Activated CD4-positive, CD25-positive, alpha-beta regulatory T cell treated with anti-CD3 and anti-CD28 coated beads, Interleukin-2, amount 50 U/mL, for 16 hours (primary cell): ENCODE results near the gene TEAD3.
"Not testable (repeated sequence)": the region's sequence is repeated elsewhere in the genome, so short reads cannot be mapped to it uniquely, and the experiment has no call there.

Source experiments
- DNase-seq: peaks from one replicate; pipeline ENCODE4 v3.0.0-alpha.2; 2020; ENCODE audit warnings: low read depth, low spot score

TEAD3 gene

GRCh38 chr6:35451354-35452182 lies 45.3 kb downstream of the TEAD3 start:
- DNase-seq, result no peak

DNA sequence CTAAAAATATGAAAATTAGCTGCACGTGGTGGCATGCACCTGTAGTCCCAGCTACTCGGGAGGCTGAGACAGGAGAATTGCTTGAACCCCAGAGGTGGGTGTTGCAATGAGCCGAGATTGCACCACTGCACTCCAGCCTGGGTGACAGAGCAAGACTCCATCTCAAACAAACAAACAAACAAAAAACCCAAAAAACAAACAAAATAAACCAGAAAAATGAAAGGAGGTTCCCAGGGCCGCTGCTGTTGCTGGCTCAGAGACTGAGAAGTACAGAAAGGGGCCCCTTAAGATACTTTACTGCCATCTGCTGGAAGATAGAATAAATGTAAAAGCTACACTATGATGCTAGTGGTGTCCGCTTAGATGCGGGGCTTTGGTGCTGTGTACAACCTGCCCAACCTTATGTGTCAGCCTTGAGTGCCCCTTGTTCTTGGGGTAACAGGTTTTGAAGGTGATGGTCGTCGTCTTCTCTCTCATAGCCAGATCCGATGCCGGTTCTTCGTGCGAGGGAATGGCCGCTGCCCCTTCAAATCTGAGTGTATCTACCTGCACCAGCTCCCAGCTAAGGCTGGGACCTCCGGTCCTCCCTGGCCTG lies 47.5 kb downstream of the TEAD3 start:
- no peak for DNase-seq

GRCh38 chr6:35448191-35448590 lies 48.7 kb downstream of the TEAD3 start:
- no peak for DNase-seq

- DNase-seq, result no peak
Observed at GRCh38 chr6:35445691-35446090, 51.2 kb downstream of the TEAD3 start.

DNA sequence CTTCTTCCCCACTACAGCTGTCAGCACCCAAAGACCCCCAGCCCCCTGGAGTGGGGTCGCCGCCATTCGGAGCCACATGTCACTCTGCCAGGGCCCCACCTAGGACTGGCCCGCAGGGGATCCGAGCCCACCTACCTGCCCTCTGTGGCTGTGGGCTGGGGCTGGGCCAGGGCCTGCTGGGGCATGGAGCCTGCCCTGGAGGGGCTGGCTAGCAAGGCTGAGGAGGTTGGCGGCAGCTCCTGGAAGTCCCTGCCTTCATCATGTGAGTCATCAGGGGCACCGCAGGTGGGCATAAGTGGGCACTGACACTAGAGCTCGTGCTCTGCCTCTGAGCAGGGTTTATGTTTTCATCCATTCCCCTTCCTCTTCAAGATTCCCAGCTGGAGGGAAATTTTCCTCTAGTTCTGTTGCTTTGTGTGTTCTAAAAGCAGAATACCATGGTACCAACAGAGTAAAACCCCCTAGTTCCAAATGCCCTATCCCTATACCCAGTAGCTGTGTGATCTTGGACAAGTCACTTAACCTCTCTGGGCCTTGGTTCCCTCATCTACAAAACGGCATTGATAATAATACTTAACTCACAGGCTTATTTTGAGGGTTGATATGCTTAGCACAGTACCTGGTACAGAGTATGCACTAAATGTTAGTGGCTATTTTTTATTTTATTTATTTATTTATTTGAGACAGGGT lies 53.4 kb downstream of the TEAD3 start:
- no peak for DNase-seq

DNA sequence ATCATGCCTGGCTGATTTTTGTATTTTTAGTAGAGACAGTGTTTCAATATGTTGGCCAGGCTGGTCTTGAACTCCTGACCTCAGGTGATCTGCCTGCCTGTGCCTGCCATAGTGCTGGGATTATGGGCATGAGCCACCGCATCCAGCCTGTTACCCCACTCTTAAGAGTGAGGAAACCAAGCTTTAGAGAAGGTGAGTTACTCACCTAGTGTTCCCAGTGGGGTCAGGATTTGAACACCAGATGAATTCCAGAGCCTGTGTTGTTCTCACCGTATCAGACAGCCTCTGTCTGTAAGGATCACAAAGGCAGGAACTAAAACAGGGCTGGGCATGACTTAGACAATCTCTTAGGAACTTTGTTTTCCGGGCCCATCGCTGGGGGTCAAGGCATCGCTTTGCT lies 54.2 kb downstream of the TEAD3 start:
- DNase-seq, result no peak

- DNase-seq, result no peak
Observed at GRCh38 chr6:35441642-35442041, 55.2 kb downstream of the TEAD3 start.

DNA sequence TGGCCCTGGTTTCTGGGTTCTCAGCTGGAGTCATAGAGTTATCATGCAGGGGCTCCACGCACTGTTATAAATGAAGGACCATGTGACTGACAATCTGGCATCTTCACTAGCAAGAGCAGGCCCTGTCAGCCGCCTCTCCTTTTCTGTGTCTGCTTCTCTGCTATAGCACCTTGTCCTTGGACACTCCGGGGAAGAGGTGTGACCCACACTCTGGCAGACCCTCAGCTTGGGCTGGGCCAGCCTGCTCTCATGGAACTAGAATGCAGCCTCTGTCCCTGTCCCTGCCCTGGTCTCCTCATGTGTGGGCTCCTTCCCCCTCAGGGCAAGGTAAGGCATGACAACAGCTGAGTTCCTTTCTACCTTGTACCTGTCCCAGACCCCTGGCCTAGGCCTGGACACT lies 55.7 kb downstream of the TEAD3 start:
- DNase-seq, result no peak

DNA sequence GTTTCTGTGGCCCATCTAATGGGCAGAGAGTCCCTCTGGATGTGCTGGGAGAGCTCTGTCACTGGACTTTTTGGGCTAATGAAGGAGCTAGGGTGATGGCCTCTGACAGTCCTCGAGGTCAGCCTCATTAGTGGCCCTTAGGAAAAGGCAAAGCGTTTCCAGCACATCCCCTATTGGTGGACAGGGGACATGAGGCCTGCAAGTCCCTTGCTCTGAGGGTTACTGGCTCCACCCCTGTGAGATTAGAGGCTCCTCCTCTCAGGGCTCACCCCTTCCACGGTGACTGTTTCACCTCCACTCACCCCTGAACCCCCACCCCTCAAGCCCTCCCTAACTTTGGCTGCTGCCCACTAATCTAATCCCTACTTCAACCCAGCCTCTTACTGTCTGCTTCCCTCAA lies 57.6 kb downstream of the TEAD3 start:
- no peak for DNase-seq

DNA sequence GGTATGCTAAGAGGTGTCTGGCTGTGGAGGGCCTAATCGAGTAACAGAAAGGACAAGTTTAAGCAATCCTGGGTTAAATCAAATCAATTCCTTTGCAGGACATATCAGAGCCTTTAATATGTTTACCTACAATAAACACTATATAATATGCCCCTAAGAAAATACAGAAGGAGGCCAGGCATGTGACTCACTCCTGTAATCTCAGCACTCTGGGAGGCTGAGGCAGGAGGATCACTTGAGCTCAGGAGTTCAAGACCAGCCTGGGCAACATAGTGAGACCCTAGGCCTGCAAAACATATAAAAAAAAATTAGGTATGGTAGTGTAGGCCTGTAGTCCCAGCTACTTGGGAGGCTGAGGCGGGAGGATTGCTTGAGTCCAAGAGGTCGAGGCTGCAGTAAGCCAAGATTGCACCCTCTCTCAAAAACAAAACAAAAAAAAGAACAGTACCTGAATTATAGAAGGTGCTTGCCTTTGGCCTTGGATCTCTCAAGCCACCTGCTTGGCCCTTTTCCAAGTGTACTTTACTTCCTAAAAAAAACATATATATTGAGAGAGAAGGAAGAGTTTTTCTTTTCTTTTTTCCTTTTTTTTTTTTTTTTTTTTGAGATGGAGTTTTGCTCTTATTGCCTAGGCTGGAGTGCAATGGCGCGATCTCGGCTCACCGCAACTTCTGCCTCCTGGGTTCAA lies 58.4 kb downstream of the TEAD3 start:
- DNase-seq, result not testable (repeated sequence)

DNA sequence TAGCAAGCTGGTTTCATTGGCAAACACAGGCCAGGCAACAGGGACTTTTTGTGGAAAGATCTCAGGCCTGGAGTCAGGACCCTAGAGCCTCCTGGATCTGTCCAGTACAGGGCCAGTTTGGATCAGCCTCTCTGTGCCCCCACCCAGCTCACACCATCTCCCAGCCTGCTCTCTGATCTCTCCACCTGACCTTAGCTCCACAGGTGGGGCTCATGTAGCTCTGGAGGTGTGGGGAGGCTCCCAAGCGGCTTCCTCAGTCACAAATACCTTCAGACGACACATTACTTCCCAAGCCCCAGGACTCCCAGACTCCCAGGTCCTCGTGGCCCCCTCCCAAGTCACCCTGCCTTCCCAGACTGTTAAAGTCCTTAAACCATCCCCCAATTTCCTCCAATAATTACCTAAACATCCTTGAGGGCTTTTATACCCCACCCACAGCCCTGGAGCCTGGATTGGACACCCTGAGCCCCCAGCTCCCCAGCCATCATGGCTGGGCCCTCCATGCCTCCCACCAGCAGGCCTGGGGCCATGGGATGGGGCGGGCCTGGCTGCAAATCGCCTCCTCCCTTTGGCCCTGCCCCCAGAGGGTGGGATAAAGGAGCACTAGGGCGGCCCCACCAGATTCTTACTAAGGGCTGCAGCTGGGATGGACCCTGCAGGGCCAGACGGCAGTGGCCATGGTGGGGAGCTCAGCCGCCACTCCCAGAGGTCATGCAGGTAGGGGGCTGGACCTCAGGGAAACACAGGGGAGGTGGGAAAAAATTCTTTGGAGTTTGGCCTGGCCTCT lies 60.6 kb downstream of the TEAD3 start:
- no peak for DNase-seq

GRCh38 chr6:35435074-35435837 lies 61.6 kb downstream of the TEAD3 start:
- DNase-seq, result no peak

- not testable (repeated sequence) for DNase-seq
Observed at GRCh38 chr6:35432702-35433101, 64.2 kb downstream of the TEAD3 start.

- no peak for DNase-seq
Observed at GRCh38 chr6:35432291-35432690, 64.6 kb downstream of the TEAD3 start.

GRCh38 chr6:35429463-35429862 lies 67.4 kb downstream of the TEAD3 start:
- no peak for DNase-seq

DNA sequence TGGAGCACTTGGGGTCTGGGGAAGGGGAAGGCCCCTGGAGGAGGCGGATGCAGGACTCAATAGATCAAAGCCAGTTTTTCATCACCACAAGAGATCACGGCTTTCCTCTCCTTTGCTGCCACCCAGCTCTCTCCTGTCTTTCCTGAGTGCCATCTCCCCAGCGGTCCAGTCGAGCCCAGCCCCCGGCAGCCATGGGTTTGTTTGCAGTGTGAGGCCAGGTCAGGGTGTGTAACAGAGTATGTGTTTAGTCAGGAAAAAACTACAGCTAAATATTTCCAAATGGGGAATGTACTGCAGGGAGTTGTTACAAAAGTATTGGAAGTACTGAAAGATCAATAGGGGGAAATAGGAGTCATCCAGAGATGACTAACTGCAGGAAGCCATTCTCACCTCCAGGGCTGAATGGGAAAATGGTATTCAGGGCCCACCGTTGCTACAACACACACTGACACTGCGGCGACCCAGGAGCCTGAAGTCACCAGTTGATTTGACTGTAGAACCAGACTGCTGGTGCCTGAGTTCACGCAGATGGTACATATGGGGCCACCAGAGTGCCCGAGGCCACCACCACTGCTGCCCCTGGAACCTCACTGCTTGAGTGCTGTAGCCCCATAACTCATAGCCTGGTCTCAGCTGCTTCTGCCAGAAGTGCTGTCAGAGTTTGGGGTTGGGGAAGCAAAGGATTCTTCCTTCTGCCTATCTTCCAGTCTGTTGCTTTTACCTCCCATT lies 68.3 kb downstream of the TEAD3 start:
- DNase-seq, result no peak

GRCh38 chr6:35427851-35428321 lies 69.0 kb downstream of the TEAD3 start:
- no peak for DNase-seq

GRCh38 chr6:35427435-35427834 lies 69.4 kb downstream of the TEAD3 start:
- DNase-seq, result no peak

- DNase-seq, result no peak
Observed at GRCh38 chr6:35426074-35426473, 70.8 kb downstream of the TEAD3 start.

GRCh38 chr6:35425284-35425683 lies 71.6 kb downstream of the TEAD3 start:
- DNase-seq, result no peak
